Gastrocnemius medialis (tissue), 4 donors: ENCODE data around the gene TMEM30A.

ENCODE experiments used
- CTCF ChIP-seq, 5 experiments: fragments of 450-650 bp in 3 of 5; fragments of 200-600 bp in 2 of 5; sonication (generic) in 2 of 5; IDR thresholded peaks in 4 of 5; conservative IDR thresholded peaks in 1 of 5; 1 replicate in 4 of 5; 2 replicates in 1 of 5; pipeline ENCODE4 v1.5.1; 2016 to 2019; ENCODE audit warnings: antibody characterized with exemption in 5 of 5, mild to moderate bottlenecking in 3 of 5, moderate library complexity in 3 of 5
- POLR2A ChIP-seq, 2 donors: fragments of 450-650 bp; IDR thresholded peaks; one replicate each; pipeline ENCODE4 v1.6.1; 2017; ENCODE audit warnings: antibody characterized with exemption in 2 of 2, mild to moderate bottlenecking in 2 of 2, moderate library complexity in 2 of 2

- no peak for TF ChIP-seq CTCF (IDR thresholded peaks at IDR 0.05 in 4 of 5, conservative IDR thresholded peaks at IDR 0.05 in 1 of 5)
- TF ChIP-seq POLR2A (IDR thresholded peaks at IDR 0.05), result no peak
Observed at GRCh38 chr6:75272145-75272840, 12.3 kb downstream of the TMEM30A start.
